ENCODE data around the gene FOXP3.

GRCh38 chrX:49310371-49310770 lies 45.9 kb upstream of the FOXP3 start:
- TF ChIP-seq CTCF (IDR thresholded peaks at IDR 0.05; ENCODE audit: borderline replicate concordance, extremely low read depth, low read length, poor library complexity, severe bottlenecking) (no peak), EZH2 (IDR thresholded peaks at IDR 0.05; ENCODE audit: borderline replicate concordance, low read depth, low read length, severe bottlenecking) (no peak)
